ENCODE data around the gene FCHO2.

FCHO2 gene

GRCh38 chr5:72951671-72952468, 4.0 kb upstream of the FCHO2 start:
- TF ChIP-seq TAF1 (IDR thresholded peaks at IDR 0.05; ENCODE audit: borderline replicate concordance, insufficient read depth, low read length) (no peak), FOXP2 (optimal IDR thresholded peaks at IDR 0.05; ENCODE audit: borderline replicate concordance, extremely low read depth, extremely low read length, insufficient read depth) (no peak), SIN3A (IDR thresholded peaks at IDR 0.05; ENCODE audit: borderline replicate concordance, insufficient read depth, low read length) (no peak), REST (IDR thresholded peaks at IDR 0.05; ENCODE audit: insufficient read depth in 1 of 2, low read depth in 2 of 2, low read length in 2 of 2) (no peak), POLR2AphosphoS5 (IDR thresholded peaks at IDR 0.05; ENCODE audit: low read depth, low read length) (no peak)

GRCh38 chr5:72954389-72954788, 1.5 kb upstream of the FCHO2 start:
- TF ChIP-seq POLR2AphosphoS5 (IDR thresholded peaks at IDR 0.05; ENCODE audit: low read depth, low read length), result no peak
- no peak for TF ChIP-seq FOXP2 (optimal IDR thresholded peaks at IDR 0.05; ENCODE audit: borderline replicate concordance, extremely low read depth, extremely low read length, insufficient read depth)
- no peak for TF ChIP-seq REST (IDR thresholded peaks at IDR 0.05; ENCODE audit: insufficient read depth in 1 of 2, low read depth in 2 of 2, low read length in 2 of 2)
- no peak for TF ChIP-seq SIN3A (IDR thresholded peaks at IDR 0.05; ENCODE audit: borderline replicate concordance, insufficient read depth, low read length)
- TF ChIP-seq TAF1 (IDR thresholded peaks at IDR 0.05; ENCODE audit: borderline replicate concordance, insufficient read depth, low read length), result no peak

- peak; percentile 60; the same call in 1 of the 2 replicates for TF ChIP-seq TAF1 (IDR thresholded peaks at IDR 0.05; ENCODE audit: borderline replicate concordance, insufficient read depth, low read length)
- no peak for TF ChIP-seq REST (IDR thresholded peaks at IDR 0.05; ENCODE audit: insufficient read depth in 1 of 2, low read depth in 2 of 2, low read length in 2 of 2)
Observed at GRCh38 chr5:72955143-72955767, 586 bp upstream of the FCHO2 start.

GRCh38 chr5:72956324-72957140, 691 bp downstream of the FCHO2 start:
- no peak for TF ChIP-seq POLR2AphosphoS5 (IDR thresholded peaks at IDR 0.05; ENCODE audit: low read depth, low read length)
- peak; percentile 22 for TF ChIP-seq FOXP2 (optimal IDR thresholded peaks at IDR 0.05; ENCODE audit: borderline replicate concordance, extremely low read depth, extremely low read length, insufficient read depth)

- TF ChIP-seq SIN3A (IDR thresholded peaks at IDR 0.05; ENCODE audit: borderline replicate concordance, insufficient read depth, low read length), result no peak
- TF ChIP-seq POLR2AphosphoS5 (IDR thresholded peaks at IDR 0.05; ENCODE audit: low read depth, low read length), result no peak
- TF ChIP-seq REST (IDR thresholded peaks at IDR 0.05; ENCODE audit: insufficient read depth in 1 of 2, low read depth in 2 of 2, low read length in 2 of 2), result no peak
- TF ChIP-seq FOXP2 (optimal IDR thresholded peaks at IDR 0.05; ENCODE audit: borderline replicate concordance, extremely low read depth, extremely low read length, insufficient read depth), result no peak
- no peak for TF ChIP-seq TAF1 (IDR thresholded peaks at IDR 0.05; ENCODE audit: borderline replicate concordance, insufficient read depth, low read length)
Observed at GRCh38 chr5:72957337-72957736, 1.5 kb downstream of the FCHO2 start.
